Erythroblast (primary cell): Measurements from ENCODE around the gene FGF22.

Experiments
- GATA1 ChIP-seq: IDR thresholded peaks from 2 replicates; pipeline ENCODE4 v1.6.1; 2011; ENCODE audit warnings: low read depth, mild to moderate bottlenecking, control low read depth, low read length, moderate library complexity
- POLR2A ChIP-seq: IDR thresholded peaks from 2 replicates; pipeline ENCODE4 v1.6.1; 2011; ENCODE audit warnings: mild to moderate bottlenecking, low read length

DNA sequence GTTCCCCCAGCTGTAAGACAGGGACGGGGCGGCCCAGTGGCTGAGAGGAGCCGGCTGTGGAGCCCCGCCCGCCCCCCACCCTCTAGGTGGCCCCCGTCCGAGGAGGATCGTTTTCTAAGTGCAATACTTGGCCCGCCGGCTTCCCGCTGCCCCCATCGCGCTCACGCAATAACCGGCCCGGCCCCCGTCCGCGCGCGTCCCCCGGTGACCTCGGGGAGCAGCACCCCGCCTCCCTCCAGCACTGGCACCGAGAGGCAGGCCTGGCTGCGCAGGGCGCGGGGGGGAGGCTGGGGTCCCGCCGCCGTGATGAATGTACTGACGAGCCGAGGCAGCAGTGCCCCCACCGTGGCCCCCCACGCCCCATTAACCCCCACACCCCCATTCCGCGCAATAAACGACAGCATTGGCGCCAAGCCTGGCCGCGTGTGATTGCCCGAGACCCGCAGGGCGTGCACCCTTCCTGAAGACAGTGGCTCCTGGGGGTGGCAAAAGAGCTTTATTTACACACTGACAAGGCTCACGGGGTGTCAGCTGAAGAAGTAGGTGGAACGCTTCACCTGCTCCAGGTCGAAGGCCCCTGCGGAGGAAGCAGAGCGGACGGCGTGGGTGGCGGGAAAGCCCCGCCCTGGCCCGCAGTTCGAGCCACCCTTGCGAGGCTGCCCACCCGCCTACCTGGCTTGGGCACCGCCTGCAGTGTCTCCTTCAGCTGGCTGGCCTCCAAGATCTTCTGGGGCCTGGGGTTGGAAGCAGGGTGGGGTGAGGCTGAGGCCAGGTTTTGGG is 22.7 kb upstream of the FGF22 start:
- TF ChIP-seq POLR2A (no peak), GATA1 (no peak)
